Stimulated activated naive B cell treated with anti-CD40 and anti-IgM and Interleukin-4, amounts not matched to agents 10 μg/mL and 1 μg/mL and 100 μg/mL, for 72 hours (primary cell): Measurements from ENCODE around the gene ARHGAP6.
A peak's percentile ranks its signal among the peaks of the same experiment; 100 is the strongest.
"Not testable (repeated sequence)": the region's sequence is repeated elsewhere in the genome, so short reads cannot be mapped to it uniquely, and the experiment has no call there.

Experiments
- ATAC-seq, 2 donors: fragments of 150-1000 bp; cut with Tn5 transposase; replicated peaks; 2 replicates each; pipeline ENCODE4 v1.10.0; 2021; ENCODE audit warnings: moderate library complexity in 1 of 2
- DNase-seq: peaks from one replicate; pipeline ENCODE4 v3.0.0; 2021
- H3K27ac Mint-ChIP-seq: one replicate; pipeline ENCODE4 v1.8.0; 2022; ENCODE audit warnings: mild to moderate bottlenecking, mixed read lengths
- H3K27me3 Mint-ChIP-seq, 2 donors: one replicate each; pipeline ENCODE4 v1.8.0; 2022; ENCODE audit warnings: mixed read lengths in 2 of 2
- H3K36me3 Mint-ChIP-seq, 2 donors: one replicate each; pipeline ENCODE4 v1.8.0; 2022; ENCODE audit warnings: mixed read lengths in 2 of 2, mild to moderate bottlenecking in 1 of 2
- H3K4me1 Mint-ChIP-seq, 2 donors: one replicate each; pipeline ENCODE4 v1.8.0; 2022; ENCODE audit warnings: mixed read lengths in 2 of 2, mild to moderate bottlenecking in 1 of 2
- H3K4me3 Mint-ChIP-seq, 2 donors: one replicate each; pipeline ENCODE4 v1.8.0; 2022; ENCODE audit warnings: mild to moderate bottlenecking in 2 of 2, mixed read lengths in 2 of 2, moderate library complexity in 1 of 2
- H3K9me3 Mint-ChIP-seq, 2 donors: one replicate each; pipeline ENCODE4 v1.8.0; 2022; ENCODE audit warnings: mixed read lengths in 2 of 2, mild to moderate bottlenecking in 1 of 2

ARHGAP6 gene

GRCh38 chrX:11130136-11130535 lies 535.6 kb downstream of the ARHGAP6 start:
- H3K4me1 Mint-ChIP-seq, result peaks cover 0 to 8% of the 10 kb centered on the region in 2 donors
- no peak for DNase-seq
- H3K27me3 Mint-ChIP-seq, result peaks cover 0 to 4% of the 10 kb centered on the region in 2 donors
- peaks cover 0 to 4% of the 10 kb centered on the region in 2 donors for H3K9me3 Mint-ChIP-seq
- H3K4me3 Mint-ChIP-seq, result no peak overlapping the region
- ATAC-seq, result no peak
- H3K27ac Mint-ChIP-seq, result no peak overlapping the region
- peaks cover 9 to 18% of the 10 kb centered on the region in 2 donors for H3K36me3 Mint-ChIP-seq

GRCh38 chrX:11129534-11130105 lies 536.1 kb downstream of the ARHGAP6 start:
- no peak overlapping the region for H3K27ac Mint-ChIP-seq
- ATAC-seq, result no peak

GRCh38 chrX:11125060-11125459 lies 540.7 kb downstream of the ARHGAP6 start:
- Mint-ChIP-seq H3K27me3 (no peaks in the 10 kb centered on the region), H3K4me3 (no peak overlapping the region), H3K36me3 (peaks cover 14 to 29% of the 10 kb centered on the region in 2 donors), H3K9me3 (peaks cover 0 to 4% of the 10 kb centered on the region in 2 donors), H3K4me1 (peaks cover 0 to 7% of the 10 kb centered on the region in 2 donors), H3K27ac (no peak overlapping the region)
- DNase-seq (no peak), ATAC-seq (no peak)

More at GRCh38 chrX:11129534-11130105, 536.1 kb downstream of the ARHGAP6 start:
- H3K9me3 Mint-ChIP-seq, result peaks cover 0 to 4% of the 10 kb centered on the region in 2 donors
- no peak overlapping the region for H3K4me3 Mint-ChIP-seq
- H3K36me3 Mint-ChIP-seq, result peaks cover 9 to 18% of the 10 kb centered on the region in 2 donors
- peaks cover 0 to 4% of the 10 kb centered on the region in 2 donors for H3K27me3 Mint-ChIP-seq
- peaks cover 0 to 8% of the 10 kb centered on the region in 2 donors for H3K4me1 Mint-ChIP-seq
- DNase-seq, result no peak

- H3K4me3 Mint-ChIP-seq, result no peak overlapping the region
- H3K9me3 Mint-ChIP-seq, result peaks cover 0 to 4% of the 10 kb centered on the region in 2 donors
- peaks cover 14 to 30% of the 10 kb centered on the region in 2 donors for H3K36me3 Mint-ChIP-seq
- DNase-seq (no peak), ATAC-seq (no peak)
- H3K27me3 Mint-ChIP-seq, result no peaks in the 10 kb centered on the region
- H3K4me1 Mint-ChIP-seq, result peaks cover 0 to 7% of the 10 kb centered on the region in 2 donors
- no peak overlapping the region for H3K27ac Mint-ChIP-seq
These were observed 541.6 kb downstream of the ARHGAP6 start for GRCh38 chrX:11124112-11124511.

- not testable (repeated sequence) for H3K27me3 Mint-ChIP-seq, DNase-seq, H3K9me3 Mint-ChIP-seq, H3K27ac Mint-ChIP-seq, ATAC-seq, H3K4me3 Mint-ChIP-seq, H3K4me1 Mint-ChIP-seq
- H3K36me3 Mint-ChIP-seq, result peaks cover 11 to 27% of the 10 kb centered on the region in 2 donors
These were observed 542.6 kb downstream of the ARHGAP6 start for GRCh38 chrX:11123087-11123486.

GRCh38 chrX:11119313-11119943 lies 546.3 kb downstream of the ARHGAP6 start:
- peak overlapping the region; percentile 84 for H3K27ac Mint-ChIP-seq
- no peak overlapping the region for H3K4me3 Mint-ChIP-seq
- H3K9me3 Mint-ChIP-seq, result no peaks in the 10 kb centered on the region
- H3K4me1 Mint-ChIP-seq, result peaks cover 2 to 7% of the 10 kb centered on the region in 2 donors
- DNase-seq (no peak), ATAC-seq (no peak)
- H3K36me3 Mint-ChIP-seq, result peaks cover 14 to 30% of the 10 kb centered on the region in 2 donors
- no peaks in the 10 kb centered on the region for H3K27me3 Mint-ChIP-seq

- Mint-ChIP-seq H3K36me3 (peaks cover 15 to 27% of the 10 kb centered on the region in 2 donors), H3K27ac (no peak overlapping the region), H3K9me3 (no peaks in the 10 kb centered on the region), H3K4me3 (no peak overlapping the region), H3K27me3 (no peaks in the 10 kb centered on the region), H3K4me1 (peaks cover 12 to 18% of the 10 kb centered on the region in 2 donors)
- DNase-seq (no peak), ATAC-seq (no peak)
These were observed 548.0 kb downstream of the ARHGAP6 start for GRCh38 chrX:11117745-11118144.

- peak overlapping the region; percentile 49 to 56 for H3K4me3 Mint-ChIP-seq
- H3K27ac Mint-ChIP-seq, result peak overlapping the region; percentile 70
- H3K9me3 Mint-ChIP-seq, result no peaks in the 10 kb centered on the region
- ATAC-seq (no peak), DNase-seq (no peak)
- H3K27me3 Mint-ChIP-seq, result no peaks in the 10 kb centered on the region
- peaks cover 5 to 8% of the 10 kb centered on the region in 2 donors for H3K36me3 Mint-ChIP-seq
- H3K4me1 Mint-ChIP-seq, result peaks cover 11 to 12% of the 10 kb centered on the region in 2 donors
These were observed 552.0 kb downstream of the ARHGAP6 start for GRCh38 chrX:11113731-11114130.

GRCh38 chrX:11111947-11112346 lies 553.8 kb downstream of the ARHGAP6 start:
- ATAC-seq (no peak), DNase-seq (no peak)
- H3K4me1 Mint-ChIP-seq, result peaks cover 11 to 12% of the 10 kb centered on the region in 2 donors
- peak overlapping the region; percentile 99 for H3K27ac Mint-ChIP-seq
- H3K27me3 Mint-ChIP-seq, result no peaks in the 10 kb centered on the region
- no peaks in the 10 kb centered on the region for H3K9me3 Mint-ChIP-seq
- peak overlapping the region; percentile 90 to 97 for H3K4me3 Mint-ChIP-seq
- peaks cover 5 to 8% of the 10 kb centered on the region in 2 donors for H3K36me3 Mint-ChIP-seq

GRCh38 chrX:11111037-11111851 lies 554.5 kb downstream of the ARHGAP6 start, which contains the start of gene HCCS:
Gene HCCS, plus strand, starts transcription at chrX:11111332. Its CDS starts 729 bp downstream, at chrX:11112061.
- peak within 1 kb of the TSS; percentile 90 to 97 for H3K4me3 Mint-ChIP-seq
- H3K4me1 Mint-ChIP-seq, result peaks cover 11 to 12% of the 10 kb centered on the region in 2 donors
- peak within 1 kb of the TSS; percentile 99 for H3K27ac Mint-ChIP-seq
- DNase-seq (peak; percentile 84), ATAC-seq (peak; percentile 87 to 89)
- no peaks in the 10 kb centered on the region for H3K27me3 Mint-ChIP-seq
- peaks cover 5 to 8% of the 10 kb centered on the region in 2 donors for H3K36me3 Mint-ChIP-seq
- no peaks in the 10 kb centered on the region for H3K9me3 Mint-ChIP-seq

- Mint-ChIP-seq H3K4me1 (peaks cover 10 to 11% of the 10 kb centered on the region in 2 donors), H3K36me3 (peaks cover under 1 to 4% of the 10 kb centered on the region in 2 donors), H3K27me3 (no peaks in the 10 kb centered on the region), H3K9me3 (no peaks in the 10 kb centered on the region), H3K27ac (no peak overlapping the region), H3K4me3 (no peak overlapping the region)
- DNase-seq (no peak), ATAC-seq (no peak)
These were observed 555.8 kb downstream of the ARHGAP6 start for GRCh38 chrX:11109968-11110367.

GRCh38 chrX:11108253-11108941 lies 557.3 kb downstream of the ARHGAP6 start:
- Mint-ChIP-seq H3K27ac (no peak overlapping the region), H3K27me3 (no peaks in the 10 kb centered on the region), H3K4me1 (peaks cover 2% of the 10 kb centered on the region in 2 donors), H3K36me3 (no peaks in the 10 kb centered on the region), H3K9me3 (no peaks in the 10 kb centered on the region), H3K4me3 (no peak overlapping the region)
- DNase-seq, result no peak
- ATAC-seq, result no peak

GRCh38 chrX:11105080-11105479 lies 560.6 kb downstream of the ARHGAP6 start:
- ATAC-seq (no peak), DNase-seq (no peak)
- no peak overlapping the region for H3K27ac Mint-ChIP-seq
- no peak overlapping the region for H3K4me3 Mint-ChIP-seq
- H3K27me3 Mint-ChIP-seq, result no peaks in the 10 kb centered on the region
- H3K36me3 Mint-ChIP-seq, result peaks cover 0 to 5% of the 10 kb centered on the region in 2 donors
- H3K4me1 Mint-ChIP-seq, result peaks cover 0 to 8% of the 10 kb centered on the region in 2 donors
- H3K9me3 Mint-ChIP-seq, result no peaks in the 10 kb centered on the region

- Mint-ChIP-seq H3K27me3 (no peaks in the 10 kb centered on the region), H3K4me3 (no peak overlapping the region), H3K4me1 (peaks cover 0 to 8% of the 10 kb centered on the region in 2 donors), H3K27ac (no peak overlapping the region), H3K36me3 (peaks cover 0 to 5% of the 10 kb centered on the region in 2 donors), H3K9me3 (no peaks in the 10 kb centered on the region)
- ATAC-seq (no peak), DNase-seq (no peak)
These were observed 562.0 kb downstream of the ARHGAP6 start for GRCh38 chrX:11103751-11104150.
